GM18868 (cell line): ENCODE results near the gene LMNTD1.

ENCODE experiments used
- ATAC-seq: cut with Tn5 transposase; IDR thresholded peaks from one replicate; pipeline ENCODE4 v1.9.1; 2021; ENCODE audit warnings: mild to moderate bottlenecking, moderate library complexity; ENCODE audit not compliant: unreplicated experiment

The LMNTD1 gene

GRCh38 chr12:25556153-25556552, 3.1 kb upstream of the LMNTD1 start:
- no peak for ATAC-seq

- no peak for ATAC-seq
Observed at GRCh38 chr12:25552681-25553080, 402 bp downstream of the LMNTD1 start.

GRCh38 chr12:25550186-25550585, 2.9 kb downstream of the LMNTD1 start:
- no peak for ATAC-seq

GRCh38 chr12:25549120-25549519, 4.0 kb downstream of the LMNTD1 start:
- ATAC-seq: no peak

- no peak for ATAC-seq
Observed at GRCh38 chr12:25546318-25546717, 6.8 kb downstream of the LMNTD1 start.

GRCh38 chr12:25533150-25533549, 19.9 kb downstream of the LMNTD1 start:
- no peak for ATAC-seq

GRCh38 chr12:25531502-25532052, 21.5 kb downstream of the LMNTD1 start:
- no peak for ATAC-seq

GRCh38 chr12:25529738-25530137, 23.3 kb downstream of the LMNTD1 start:
- no peak for ATAC-seq

- no peak for ATAC-seq
Observed at GRCh38 chr12:25526778-25527177, 26.3 kb downstream of the LMNTD1 start.

GRCh38 chr12:25524366-25524765, 28.7 kb downstream of the LMNTD1 start:
- ATAC-seq: no peak

- ATAC-seq: no peak
Observed at GRCh38 chr12:25521625-25522256, 31.3 kb downstream of the LMNTD1 start.

GRCh38 chr12:25518512-25518911, 34.6 kb downstream of the LMNTD1 start:
- ATAC-seq: no peak

- no peak for ATAC-seq
Observed at GRCh38 chr12:25504744-25505143, 48.3 kb downstream of the LMNTD1 start.

GRCh38 chr12:25503666-25504065, 49.4 kb downstream of the LMNTD1 start:
- no peak for ATAC-seq

GRCh38 chr12:25502596-25502995, 50.5 kb downstream of the LMNTD1 start:
- no peak for ATAC-seq

- ATAC-seq: no peak
Observed at GRCh38 chr12:25502118-25502517, 51.0 kb downstream of the LMNTD1 start.

- ATAC-seq: no peak
Observed at GRCh38 chr12:25501549-25501948, 51.5 kb downstream of the LMNTD1 start.

GRCh38 chr12:25500651-25501050, 52.4 kb downstream of the LMNTD1 start:
- ATAC-seq: no peak

- no peak for ATAC-seq
Observed at GRCh38 chr12:25497021-25497420, 56.1 kb downstream of the LMNTD1 start.

GRCh38 chr12:25496098-25496587, 56.9 kb downstream of the LMNTD1 start:
- ATAC-seq: no peak

- no peak for ATAC-seq
Observed at GRCh38 chr12:25495331-25496097, 57.6 kb downstream of the LMNTD1 start.

GRCh38 chr12:25494926-25495325, 58.2 kb downstream of the LMNTD1 start:
- ATAC-seq: no peak
